ENCODE measurements around the gene CMSS1.

The CMSS1 gene

GRCh38 chr3:99878005-99878404 lies 60.3 kb downstream of the CMSS1 start (continued):
- TF ChIP-seq, protein P1, sequence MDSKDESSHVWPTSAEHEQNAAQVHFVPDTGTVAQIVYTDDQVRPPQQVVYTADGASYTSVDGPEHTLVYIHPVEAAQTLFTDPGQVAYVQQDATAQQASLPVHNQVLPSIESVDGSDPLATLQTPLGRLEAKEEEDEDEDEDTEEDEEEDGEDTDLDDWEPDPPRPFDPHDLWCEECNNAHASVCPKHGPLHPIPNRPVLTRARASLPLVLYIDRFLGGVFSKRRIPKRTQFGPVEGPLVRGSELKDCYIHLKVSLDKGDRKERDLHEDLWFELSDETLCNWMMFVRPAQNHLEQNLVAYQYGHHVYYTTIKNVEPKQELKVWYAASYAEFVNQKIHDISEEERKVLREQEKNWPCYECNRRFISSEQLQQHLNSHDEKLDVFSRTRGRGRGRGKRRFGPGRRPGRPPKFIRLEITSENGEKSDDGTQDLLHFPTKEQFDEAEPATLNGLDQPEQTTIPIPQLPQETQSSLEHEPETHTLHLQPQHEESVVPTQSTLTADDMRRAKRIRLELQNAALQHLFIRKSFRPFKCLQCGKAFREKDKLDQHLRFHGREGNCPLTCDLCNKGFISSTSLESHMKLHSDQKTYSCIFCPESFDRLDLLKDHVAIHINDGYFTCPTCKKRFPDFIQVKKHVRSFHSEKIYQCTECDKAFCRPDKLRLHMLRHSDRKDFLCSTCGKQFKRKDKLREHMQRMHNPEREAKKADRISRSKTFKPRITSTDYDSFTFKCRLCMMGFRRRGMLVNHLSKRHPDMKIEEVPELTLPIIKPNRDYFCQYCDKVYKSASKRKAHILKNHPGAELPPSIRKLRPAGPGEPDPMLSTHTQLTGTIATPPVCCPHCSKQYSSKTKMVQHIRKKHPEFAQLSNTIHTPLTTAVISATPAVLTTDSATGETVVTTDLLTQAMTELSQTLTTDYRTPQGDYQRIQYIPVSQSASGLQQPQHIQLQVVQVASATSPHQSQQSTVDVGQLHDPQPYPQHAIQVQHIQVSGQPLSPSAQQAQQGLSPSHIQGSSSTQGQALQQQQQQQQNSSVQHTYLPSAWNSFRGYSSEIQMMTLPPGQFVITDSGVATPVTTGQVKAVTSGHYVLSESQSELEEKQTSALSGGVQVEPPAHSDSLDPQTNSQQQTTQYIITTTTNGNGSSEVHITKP (tag by site-specific recombination; IDR thresholded peaks at IDR 0.05) = peak; percentile 18; the same call in 1 of the 2 replicates
- no peak for TF ChIP-seq ZFP37 (tag by site-specific recombination; IDR thresholded peaks at IDR 0.05)

GRCh38 chr3:99879275-99879674 lies 61.6 kb downstream of the CMSS1 start:
- Histone ChIP-seq H3K9me3 (ENCODE audit: control insufficient read depth, insufficient read depth, low read depth, low read length) (no peaks in the 10 kb centered on the region), H3K27ac (ENCODE audit: extremely low read depth, low read depth, low read length) (no peak overlapping the region), H3K4me1 (ENCODE audit: control insufficient read depth, insufficient read depth, low read length) (no peaks in the 10 kb centered on the region), H3K4me3 (ENCODE audit: low read depth, low read length) (no peak overlapping the region), H3K36me3 (ENCODE audit: control insufficient read depth in 2 of 2, insufficient read depth in 1 of 2, low read length in 2 of 2) (no peaks in the 10 kb centered on the region)
- ChIA-PET POLR2A (no interaction called here), CTCF (interaction anchor here (0.8 to 1.0 kb wide), 2 partner anchors 30 to 48 kb away, joined by 3 to 5 read pairs; no protein-coding TSS in a partner anchor)
- no peak for TF ChIP-seq ZSCAN23 (tag by site-specific recombination; IDR thresholded peaks at IDR 0.05)
- no peak for TF ChIP-seq ZNF530 (tag by site-specific recombination; IDR thresholded peaks at IDR 0.05; ENCODE audit: low read depth)
- TF ChIP-seq ZNF626 (tag by site-specific recombination; IDR thresholded peaks at IDR 0.05) = no peak
- TF ChIP-seq BCL11B (tag by site-specific recombination; IDR thresholded peaks at IDR 0.05; ENCODE audit: low read depth) = no peak
- TF ChIP-seq ZNF510 (tag by site-specific recombination; IDR thresholded peaks at IDR 0.05; ENCODE audit: insufficient replicate concordance) = no peak
- TF ChIP-seq ZNF610 (tag by site-specific recombination; IDR thresholded peaks at IDR 0.05; ENCODE audit: borderline replicate concordance) = no peak
- no peak for TF ChIP-seq ZNF423 (tag by site-specific recombination; IDR thresholded peaks at IDR 0.05)
- TF ChIP-seq ZNF433 (tag by site-specific recombination; IDR thresholded peaks at IDR 0.05; ENCODE audit: low read depth) = no peak
- no peak for TF ChIP-seq ZNF202 (tag by site-specific recombination; IDR thresholded peaks at IDR 0.05; ENCODE audit: borderline replicate concordance)
- TF ChIP-seq, protein P2, sequence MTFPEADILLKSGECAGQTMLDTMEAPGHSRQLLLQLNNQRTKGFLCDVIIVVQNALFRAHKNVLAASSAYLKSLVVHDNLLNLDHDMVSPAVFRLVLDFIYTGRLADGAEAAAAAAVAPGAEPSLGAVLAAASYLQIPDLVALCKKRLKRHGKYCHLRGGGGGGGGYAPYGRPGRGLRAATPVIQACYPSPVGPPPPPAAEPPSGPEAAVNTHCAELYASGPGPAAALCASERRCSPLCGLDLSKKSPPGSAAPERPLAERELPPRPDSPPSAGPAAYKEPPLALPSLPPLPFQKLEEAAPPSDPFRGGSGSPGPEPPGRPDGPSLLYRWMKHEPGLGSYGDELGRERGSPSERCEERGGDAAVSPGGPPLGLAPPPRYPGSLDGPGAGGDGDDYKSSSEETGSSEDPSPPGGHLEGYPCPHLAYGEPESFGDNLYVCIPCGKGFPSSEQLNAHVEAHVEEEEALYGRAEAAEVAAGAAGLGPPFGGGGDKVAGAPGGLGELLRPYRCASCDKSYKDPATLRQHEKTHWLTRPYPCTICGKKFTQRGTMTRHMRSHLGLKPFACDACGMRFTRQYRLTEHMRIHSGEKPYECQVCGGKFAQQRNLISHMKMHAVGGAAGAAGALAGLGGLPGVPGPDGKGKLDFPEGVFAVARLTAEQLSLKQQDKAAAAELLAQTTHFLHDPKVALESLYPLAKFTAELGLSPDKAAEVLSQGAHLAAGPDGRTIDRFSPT (tag by site-specific recombination; IDR thresholded peaks at IDR 0.05) = no peak
- no peak for TF ChIP-seq PRDM6 (tag by site-specific recombination; IDR thresholded peaks at IDR 0.05)

DNA sequence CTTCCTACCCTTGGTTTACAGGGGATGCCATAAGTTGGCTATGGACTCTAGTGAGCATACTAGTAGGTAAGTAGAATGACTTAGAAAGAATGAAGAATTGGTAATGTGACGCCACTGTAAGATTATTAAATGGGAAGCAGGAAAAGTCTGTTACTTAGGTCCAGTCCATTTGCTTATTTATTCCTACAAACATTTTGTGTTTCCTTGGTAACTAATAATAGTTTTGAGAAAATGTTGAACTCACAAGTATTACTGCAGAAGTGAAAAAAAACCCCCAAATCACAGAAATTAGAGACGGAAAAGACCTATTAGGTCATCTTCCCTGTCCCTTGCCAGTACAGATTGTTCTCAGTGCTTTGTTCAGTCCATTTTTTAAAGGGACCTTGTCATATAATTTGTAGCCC lies 63.5 kb downstream of the CMSS1 start:
- CTCF ChIA-PET = no interaction called here
- H3K4me1 ChIP-seq (ENCODE audit: control insufficient read depth, insufficient read depth, low read length) = no peaks in the 10 kb centered on the region
- TF ChIP-seq IKZF3 (tag by site-specific recombination; IDR thresholded peaks at IDR 0.05) = no peak
- TF ChIP-seq MYNN (tag by site-specific recombination; IDR thresholded peaks at IDR 0.05; ENCODE audit: borderline replicate concordance) = no peak
- no peak for TF ChIP-seq ZNF626 (tag by site-specific recombination; IDR thresholded peaks at IDR 0.05)
- TF ChIP-seq, protein P1 (tag by site-specific recombination; IDR thresholded peaks at IDR 0.05) = no peak
- no peak for TF ChIP-seq ZNF16 (tag by site-specific recombination; IDR thresholded peaks at IDR 0.05; ENCODE audit: low read depth)
- no peak for TF ChIP-seq ZNF335 (tag by site-specific recombination; conservative IDR thresholded peaks at IDR 0.05)
- TF ChIP-seq ZSCAN30 (tag by site-specific recombination; IDR thresholded peaks at IDR 0.05) = no peak
- TF ChIP-seq ZSCAN16 (tag by site-specific recombination; IDR thresholded peaks at IDR 0.05) = no peak
- TF ChIP-seq ZNF184 (tag by site-specific recombination; IDR thresholded peaks at IDR 0.05) = no peak
- TF ChIP-seq, protein P3, sequence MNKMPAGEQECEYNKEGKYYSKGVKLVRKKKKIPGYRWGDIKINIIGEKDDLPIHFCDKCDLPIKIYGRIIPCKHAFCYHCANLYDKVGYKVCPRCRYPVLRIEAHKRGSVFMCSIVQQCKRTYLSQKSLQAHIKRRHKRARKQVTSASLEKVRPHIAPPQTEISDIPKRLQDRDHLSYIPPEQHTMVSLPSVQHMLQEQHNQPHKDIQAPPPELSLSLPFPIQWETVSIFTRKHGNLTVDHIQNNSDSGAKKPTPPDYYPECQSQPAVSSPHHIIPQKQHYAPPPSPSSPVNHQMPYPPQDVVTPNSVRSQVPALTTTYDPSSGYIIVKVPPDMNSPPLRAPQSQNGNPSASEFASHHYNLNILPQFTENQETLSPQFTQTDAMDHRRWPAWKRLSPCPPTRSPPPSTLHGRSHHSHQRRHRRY (tag by site-specific recombination; IDR thresholded peaks at IDR 0.05) = no peak
- no peak for TF ChIP-seq ZSCAN23 (tag by site-specific recombination; IDR thresholded peaks at IDR 0.05)

More for the DNA sequence above, 63.5 kb downstream of the CMSS1 start:
- no peaks in the 10 kb centered on the region for H3K36me3 ChIP-seq (ENCODE audit: control insufficient read depth in 2 of 2, insufficient read depth in 1 of 2, low read length in 2 of 2)
- no peaks in the 10 kb centered on the region for H3K9me3 ChIP-seq (ENCODE audit: control insufficient read depth, insufficient read depth, low read depth, low read length)
- POLR2A ChIA-PET = no interaction called here
- H3K4me3 ChIP-seq (ENCODE audit: low read depth, low read length) = no peak overlapping the region
- no peak overlapping the region for H3K27ac ChIP-seq (ENCODE audit: extremely low read depth, low read depth, low read length)
